AG09319 (cell line): ENCODE results near the gene ZBED4.
A peak's percentile ranks its signal among the peaks of the same experiment; 100 is the strongest.

Source experiments
- DNase-seq: peaks from one replicate; pipeline ENCODE4 v3.0.0-alpha.2; 2010; ENCODE audit warnings: low read depth; ENCODE audit errors: extremely low read depth
- CTCF ChIP-seq: IDR thresholded peaks from 2 replicates; pipeline ENCODE4 v1.5.1; 2011; ENCODE audit warnings: low read depth, mild to moderate bottlenecking, inconsistent platforms, low read length, moderate library complexity

The ZBED4 gene

GRCh38 chr22:49852898-49853894 is at the start of gene ZBED4:
ZBED4 (plus strand) TSS chr22:49853844; CDS start chr22:49883663, 29,819 bp downstream.
- no peak for TF ChIP-seq CTCF
- peak; percentile 90 for DNase-seq

- no peak for TF ChIP-seq CTCF
- DNase-seq, result no peak
Observed at GRCh38 chr22:49807129-49807528, 46.5 kb upstream of the ZBED4 start.

- no peak for DNase-seq
- TF ChIP-seq CTCF, result no peak
Observed at GRCh38 chr22:49807780-49808708, 45.6 kb upstream of the ZBED4 start.

- DNase-seq, result no peak
- TF ChIP-seq CTCF, result no peak
Observed at GRCh38 chr22:49810363-49811019, 43.2 kb upstream of the ZBED4 start.

- TF ChIP-seq CTCF, result no peak
- DNase-seq, result no peak
Observed at GRCh38 chr22:49811020-49811791, 42.4 kb upstream of the ZBED4 start.

GRCh38 chr22:49812838-49813237 is 40.8 kb upstream of the ZBED4 start:
- no peak for DNase-seq
- TF ChIP-seq CTCF, result no peak
